HEK293 (cell line): ENCODE data around the gene ATP2A2.
A peak's percentile ranks its signal among the peaks of the same experiment; 100 is the strongest.

Experiments used
- CTCF ChIA-PET: fragments of 350-600 bp; formaldehyde crosslinking; extraction: SDS; loops from one replicate; lab custom pipeline; 2021; ENCODE audit warnings: antibody characterized with exemption; lab: Yijun Ruan, JAX
- POLR2A ChIA-PET: fragments of 300-600 bp; formaldehyde crosslinking; extraction: SDS; loops from one replicate; lab custom pipeline; 2020; ENCODE audit warnings: antibody characterized with exemption, inconsistent platforms; lab: Yijun Ruan, JAX
- H3K27ac ChIP-seq: fragments of 200-500 bp; sonication (Bioruptor generic); 2 replicates; pipeline ENCODE4 v1.5.1; 2014; ENCODE audit warnings: low read depth, low read length, control low read depth, inconsistent platforms; ENCODE audit errors: extremely low read depth
- H3K36me3 ChIP-seq, 2 experiments: fragments of 200-500 bp in 1 of 2; sonication (Bioruptor generic) in 1 of 2; 1 replicate in 1 of 2; 2 replicates in 1 of 2; pipeline ENCODE4 v1.5.1; 2014 to 2017; ENCODE audit warnings: inconsistent platforms in 2 of 2, low read length in 2 of 2; ENCODE audit not compliant: control insufficient read depth in 2 of 2, insufficient read depth in 1 of 2
- H3K4me1 ChIP-seq: fragments of 200-500 bp; sonication (Bioruptor generic); 2 replicates; pipeline ENCODE4 v1.5.1; 2014; ENCODE audit warnings: mild to moderate bottlenecking, low read length, inconsistent platforms; ENCODE audit not compliant: control insufficient read depth, insufficient read depth
- H3K4me3 ChIP-seq: 2 replicates; pipeline ENCODE4 v1.5.1; 2011; ENCODE audit warnings: low read depth, mild to moderate bottlenecking, control low read depth, low read length, moderate library complexity
- H3K9me3 ChIP-seq: fragments of 200-500 bp; sonication (Bioruptor generic); 2 replicates; pipeline ENCODE4 v1.5.1; 2014; ENCODE audit warnings: low read depth, low read length, inconsistent platforms; ENCODE audit not compliant: control insufficient read depth, insufficient read depth
- CTCF ChIP-seq: fragments of 450-650 bp; formaldehyde crosslinking; IDR thresholded peaks from 2 replicates; pipeline ENCODE4 v1.5.1; 2016; ENCODE audit warnings: missing biosample characterization, missing genetic modification characterization
- GLIS1 ChIP-seq: fragments of 450-650 bp; formaldehyde crosslinking; IDR thresholded peaks from 2 replicates; pipeline ENCODE4 v1.5.1; 2016; ENCODE audit warnings: missing biosample characterization, missing genetic modification characterization
- INSM2 ChIP-seq: fragments of 450-650 bp; formaldehyde crosslinking; IDR thresholded peaks from 2 replicates; pipeline ENCODE4 v1.5.1; 2016; ENCODE audit warnings: missing biosample characterization, missing genetic modification characterization
- KLF1 ChIP-seq: fragments of 450-650 bp; formaldehyde crosslinking; IDR thresholded peaks from 2 replicates; pipeline ENCODE4 v1.5.1; 2016; ENCODE audit warnings: missing biosample characterization, missing genetic modification characterization
- KLF10 ChIP-seq: fragments of 450-650 bp; IDR thresholded peaks from 2 replicates; pipeline ENCODE4 v1.5.1; 2018; ENCODE audit warnings: missing biosample characterization, mild to moderate bottlenecking, missing genetic modification characterization
- PATZ1 ChIP-seq: fragments of 450-650 bp; formaldehyde crosslinking; IDR thresholded peaks from 2 replicates; pipeline ENCODE4 v1.5.1; 2016; ENCODE audit warnings: missing biosample characterization, missing genetic modification characterization
- PRDM10 ChIP-seq: fragments of 450-650 bp; formaldehyde crosslinking; IDR thresholded peaks from 2 replicates; pipeline ENCODE4 v1.5.1; 2016; ENCODE audit warnings: missing biosample characterization, missing genetic modification characterization
- ZBTB21 ChIP-seq: fragments of 450-650 bp; formaldehyde crosslinking; IDR thresholded peaks from 2 replicates; pipeline ENCODE4 v1.5.1; 2017; ENCODE audit warnings: missing biosample characterization, missing genetic modification characterization
- ZIC2 ChIP-seq: fragments of 450-650 bp; formaldehyde crosslinking; IDR thresholded peaks from 2 replicates; pipeline ENCODE4 v1.5.1; 2016; ENCODE audit warnings: missing biosample characterization, missing genetic modification characterization
- ZNF16 ChIP-seq: fragments of 450-650 bp; formaldehyde crosslinking; IDR thresholded peaks from 2 replicates; pipeline ENCODE4 v1.5.1; 2016; ENCODE audit warnings: low read depth, missing biosample characterization, missing genetic modification characterization
- ZNF169 ChIP-seq: fragments of 450-650 bp; formaldehyde crosslinking; IDR thresholded peaks from 2 replicates; pipeline ENCODE4 v1.5.1; 2016; ENCODE audit warnings: missing biosample characterization, missing genetic modification characterization
- ZNF174 ChIP-seq: fragments of 450-650 bp; formaldehyde crosslinking; IDR thresholded peaks from 2 replicates; pipeline ENCODE4 v1.5.0; 2017; ENCODE audit warnings: missing biosample characterization, mild to moderate bottlenecking, missing genetic modification characterization
- ZNF2 ChIP-seq: fragments of 450-650 bp; formaldehyde crosslinking; IDR thresholded peaks from 2 replicates; pipeline ENCODE4 v1.5.1; 2016; ENCODE audit warnings: missing biosample characterization, missing genetic modification characterization
- ZNF280D ChIP-seq: fragments of 450-650 bp; formaldehyde crosslinking; IDR thresholded peaks from 2 replicates; pipeline ENCODE4 v1.5.1; 2016; ENCODE audit warnings: missing biosample characterization, missing genetic modification characterization
- ZNF341 ChIP-seq: fragments of 450-650 bp; formaldehyde crosslinking; IDR thresholded peaks from 2 replicates; pipeline ENCODE4; 2016; ENCODE audit warnings: low read depth, missing biosample characterization, missing genetic modification characterization
- ZNF473 ChIP-seq: fragments of 450-650 bp; formaldehyde crosslinking; IDR thresholded peaks from 2 replicates; pipeline ENCODE4 v1.5.1; 2017; ENCODE audit warnings: missing biosample characterization, missing genetic modification characterization
- ZNF561 ChIP-seq: fragments of 450-650 bp; IDR thresholded peaks from 2 replicates; pipeline ENCODE4 v1.5.1; 2018; ENCODE audit warnings: missing biosample characterization, missing genetic modification characterization, borderline replicate concordance
- ZSCAN23 ChIP-seq: fragments of 450-650 bp; formaldehyde crosslinking; IDR thresholded peaks from 2 replicates; pipeline ENCODE4 v1.5.1; 2016; ENCODE audit warnings: missing biosample characterization, missing genetic modification characterization

Gene ATP2A2

GRCh38 chr12:110246636-110247339, 34.3 kb upstream of the ATP2A2 start:
- H3K27ac ChIP-seq = no peak overlapping the region
- H3K9me3 ChIP-seq = no peaks in the 10 kb centered on the region
- peak; percentile 16; the same call in 1 of the 2 replicates for TF ChIP-seq ZNF341
- no peak for TF ChIP-seq ZNF2 (tag by site-specific recombination)
- TF ChIP-seq CTCF = no peak
- H3K4me1 ChIP-seq = peaks cover 4% of the 10 kb centered on the region
- POLR2A ChIA-PET = no interaction called here
- H3K4me3 ChIP-seq = no peak overlapping the region
- CTCF ChIA-PET = interaction anchor here (0.7 to 1.4 kb wide), 3 partner anchors 10 to 27 kb away, joined by 3 to 4 read pairs (median 3); no protein-coding TSS in a partner anchor
- H3K36me3 ChIP-seq = no peaks in the 10 kb centered on the region

GRCh38 chr12:110247340-110248095, 33.5 kb upstream of the ATP2A2 start:
- peaks cover 4% of the 10 kb centered on the region for H3K4me1 ChIP-seq
- no peaks in the 10 kb centered on the region for H3K9me3 ChIP-seq
- ChIA-PET CTCF (no interaction called here), POLR2A (no interaction called here)
- H3K27ac ChIP-seq = no peak overlapping the region
- H3K4me3 ChIP-seq = no peak overlapping the region
- no peaks in the 10 kb centered on the region for H3K36me3 ChIP-seq
- TF ChIP-seq GLIS1 (tag by site-specific recombination) = peak; percentile 20; the same call in 1 of the 2 replicates
- no peak for TF ChIP-seq ZNF280D
- no peak for TF ChIP-seq ZNF169
- no peak for TF ChIP-seq ZNF16 (tag by site-specific recombination)
- no peak for TF ChIP-seq KLF10
- peak; percentile 94 for TF ChIP-seq ZIC2 (tag by site-specific recombination)
- no peak for TF ChIP-seq ZNF473 (tag by site-specific recombination)
- TF ChIP-seq PRDM10 (tag by site-specific recombination) = 0 out of 2 replicates have a peak, but pooled peaks have one; percentile 19
- TF ChIP-seq INSM2 (tag by site-specific recombination) = no peak
- TF ChIP-seq ZNF174 (tag by site-specific recombination) = no peak
- TF ChIP-seq ZBTB21 (tag by site-specific recombination) = no peak
- no peak for TF ChIP-seq ZSCAN23 (tag by site-specific recombination)
- no peak for TF ChIP-seq PATZ1 (tag by site-specific recombination)
- TF ChIP-seq ZNF561 (tag by site-specific recombination) = no peak
- no peak for TF ChIP-seq KLF1 (tag by site-specific recombination)
